ENCODE data around the gene KCNN3.

The KCNN3 gene

GRCh38 chr1:154745286-154745731, 124.8 kb downstream of the KCNN3 start:
- Histone ChIP-seq H3K9ac (ENCODE audit: low read length) (no peak overlapping the region), H2AFZ (ENCODE audit: low read length) (no peak overlapping the region), H3K4me1 (ENCODE audit: low read length) (peaks cover 48% of the 10 kb centered on the region), H3K9me3 (replicated peaks; ENCODE audit: insufficient read depth, low read length) (no peaks in the 10 kb centered on the region), H3K4me3 (ENCODE audit: low read length) (no peak overlapping the region), H3K36me3 (replicated peaks; ENCODE audit: insufficient read depth, low read length) (no peaks in the 10 kb centered on the region), H3K9me2 (replicated peaks; ENCODE audit: insufficient read depth, low read length) (no peaks in the 10 kb centered on the region), H3K27me3 (replicated peaks; ENCODE audit: insufficient read depth, low read length) (0 out of 2 replicates have a peak, but pooled peaks cover 5% of the 10 kb centered on the region), H4K20me1 (ENCODE audit: insufficient read depth, low read length) (no peaks in the 10 kb centered on the region; the same call in 1 of the 2 replicates), H3K79me2 (ENCODE audit: low read length) (0 out of 2 replicates have a peak, but pooled peaks cover 8% of the 10 kb centered on the region), H3K4me2 (ENCODE audit: low read depth, low read length) (peak overlapping the region; percentile 8; the same call in 1 of the 2 replicates), H3K27ac (ENCODE audit: low read length) (no peak overlapping the region), H3F3A (ENCODE audit: insufficient read depth, low read length) (peaks cover 33% of the 10 kb centered on the region)
- peak; percentile 85 for DNase-seq
- TF ChIP-seq EZH2phosphoT487 (IDR thresholded peaks at IDR 0.05; ENCODE audit: low read length) = peak; percentile 38; the same call in 1 of the 2 replicates
- TF ChIP-seq EZH2 (optimal IDR thresholded peaks at IDR 0.05; ENCODE audit: low read depth, low read length) = no peak
- no peak for TF ChIP-seq CTCF (IDR thresholded peaks at IDR 0.05; ENCODE audit: low read length)

GRCh38 chr1:154744352-154745035, 125.6 kb downstream of the KCNN3 start:
- Histone ChIP-seq H3K27ac (ENCODE audit: low read length) (no peak overlapping the region), H3K4me1 (ENCODE audit: low read length) (peaks cover 48% of the 10 kb centered on the region), H3K36me3 (replicated peaks; ENCODE audit: insufficient read depth, low read length) (no peaks in the 10 kb centered on the region), H2AFZ (ENCODE audit: low read length) (no peak overlapping the region), H3K4me3 (ENCODE audit: low read length) (no peak overlapping the region), H3K9ac (ENCODE audit: low read length) (no peak overlapping the region), H3K27me3 (replicated peaks; ENCODE audit: insufficient read depth, low read length) (0 out of 2 replicates have a peak, but pooled peaks cover 5% of the 10 kb centered on the region), H3K9me3 (replicated peaks; ENCODE audit: insufficient read depth, low read length) (no peaks in the 10 kb centered on the region), H3K4me2 (ENCODE audit: low read depth, low read length) (peak overlapping the region; percentile 8; the same call in 1 of the 2 replicates), H3K79me2 (ENCODE audit: low read length) (0 out of 2 replicates have a peak, but pooled peaks cover 8% of the 10 kb centered on the region), H3K9me2 (replicated peaks; ENCODE audit: insufficient read depth, low read length) (no peaks in the 10 kb centered on the region), H3F3A (ENCODE audit: insufficient read depth, low read length) (peaks cover 33% of the 10 kb centered on the region), H4K20me1 (ENCODE audit: insufficient read depth, low read length) (no peaks in the 10 kb centered on the region; the same call in 1 of the 2 replicates)
- DNase-seq = no peak
- no peak for TF ChIP-seq EZH2phosphoT487 (IDR thresholded peaks at IDR 0.05; ENCODE audit: low read length)
- TF ChIP-seq CTCF (IDR thresholded peaks at IDR 0.05; ENCODE audit: low read length) = no peak
- no peak for TF ChIP-seq EZH2 (optimal IDR thresholded peaks at IDR 0.05; ENCODE audit: low read depth, low read length)

- no peak for DNase-seq
- H3K36me3 ChIP-seq (replicated peaks; ENCODE audit: insufficient read depth, low read length) = no peaks in the 10 kb centered on the region
- H3K4me3 ChIP-seq (ENCODE audit: low read length) = no peak overlapping the region
- H3F3A ChIP-seq (ENCODE audit: insufficient read depth, low read length) = peaks cover 28% of the 10 kb centered on the region
- no peak overlapping the region for H3K4me2 ChIP-seq (ENCODE audit: low read depth, low read length)
- 0 out of 2 replicates have a peak, but pooled peaks cover 8% of the 10 kb centered on the region for H3K79me2 ChIP-seq (ENCODE audit: low read length)
- no peaks in the 10 kb centered on the region; the same call in 1 of the 2 replicates for H4K20me1 ChIP-seq (ENCODE audit: insufficient read depth, low read length)
- peaks cover 39% of the 10 kb centered on the region for H3K4me1 ChIP-seq (ENCODE audit: low read length)
- H3K27me3 ChIP-seq (replicated peaks; ENCODE audit: insufficient read depth, low read length) = 0 out of 2 replicates have a peak, but pooled peaks cover 5% of the 10 kb centered on the region
- H2AFZ ChIP-seq (ENCODE audit: low read length) = no peak overlapping the region
- no peak overlapping the region for H3K9ac ChIP-seq (ENCODE audit: low read length)
- TF ChIP-seq EZH2 (optimal IDR thresholded peaks at IDR 0.05; ENCODE audit: low read depth, low read length) = no peak
- TF ChIP-seq CTCF (IDR thresholded peaks at IDR 0.05; ENCODE audit: low read length) = no peak
- TF ChIP-seq EZH2phosphoT487 (IDR thresholded peaks at IDR 0.05; ENCODE audit: low read length) = no peak
- H3K9me2 ChIP-seq (replicated peaks; ENCODE audit: insufficient read depth, low read length) = no peaks in the 10 kb centered on the region
- H3K27ac ChIP-seq (ENCODE audit: low read length) = no peak overlapping the region
- no peaks in the 10 kb centered on the region for H3K9me3 ChIP-seq (replicated peaks; ENCODE audit: insufficient read depth, low read length)
These were observed 126.5 kb downstream of the KCNN3 start for GRCh38 chr1:154743526-154744036.
